OCI-LY3 (cell line): ENCODE results near the gene CCDC12.

ENCODE experiments used
- EZH2phosphoT487 ChIP-seq: fragments of 200-600 bp; shearing (Covaris generic); IDR thresholded peaks from 2 replicates; pipeline ENCODE4 v1.6.1; 2018; ENCODE audit warnings: antibody characterized with exemption, mixed run types, low read depth
- TF ChIP-seq, protein P1 (sequence below): fragments of 200-600, 300-600 bp; sonication (generic); IDR thresholded peaks from 2 replicates; pipeline ENCODE4 v1.5.1; 2014; ENCODE audit warnings: antibody characterized with exemption, low read length, low read depth

DNA sequence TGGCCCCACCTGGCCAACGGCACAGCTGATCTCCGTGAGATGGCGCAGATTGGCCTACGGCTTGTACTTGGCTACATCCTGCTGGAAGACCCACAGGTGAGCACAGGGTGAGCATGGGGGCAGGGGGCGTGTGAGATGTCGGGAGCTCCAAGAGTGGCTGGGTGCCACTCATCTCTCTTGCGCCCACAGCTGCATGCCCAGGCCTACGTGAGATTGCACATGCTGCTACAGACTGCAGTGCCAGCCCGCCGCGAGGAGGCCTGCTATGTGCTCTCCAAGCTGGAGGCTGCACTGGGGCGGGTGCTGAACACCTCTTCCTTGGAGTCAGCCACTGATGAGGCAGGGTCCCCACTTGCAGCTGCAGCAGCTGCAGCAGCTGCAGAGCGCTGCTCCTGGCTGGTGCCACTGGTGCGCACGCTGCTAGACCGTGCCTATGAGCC lies 25.2 kb upstream of the CCDC12 start:
- TF ChIP-seq, protein P1, sequence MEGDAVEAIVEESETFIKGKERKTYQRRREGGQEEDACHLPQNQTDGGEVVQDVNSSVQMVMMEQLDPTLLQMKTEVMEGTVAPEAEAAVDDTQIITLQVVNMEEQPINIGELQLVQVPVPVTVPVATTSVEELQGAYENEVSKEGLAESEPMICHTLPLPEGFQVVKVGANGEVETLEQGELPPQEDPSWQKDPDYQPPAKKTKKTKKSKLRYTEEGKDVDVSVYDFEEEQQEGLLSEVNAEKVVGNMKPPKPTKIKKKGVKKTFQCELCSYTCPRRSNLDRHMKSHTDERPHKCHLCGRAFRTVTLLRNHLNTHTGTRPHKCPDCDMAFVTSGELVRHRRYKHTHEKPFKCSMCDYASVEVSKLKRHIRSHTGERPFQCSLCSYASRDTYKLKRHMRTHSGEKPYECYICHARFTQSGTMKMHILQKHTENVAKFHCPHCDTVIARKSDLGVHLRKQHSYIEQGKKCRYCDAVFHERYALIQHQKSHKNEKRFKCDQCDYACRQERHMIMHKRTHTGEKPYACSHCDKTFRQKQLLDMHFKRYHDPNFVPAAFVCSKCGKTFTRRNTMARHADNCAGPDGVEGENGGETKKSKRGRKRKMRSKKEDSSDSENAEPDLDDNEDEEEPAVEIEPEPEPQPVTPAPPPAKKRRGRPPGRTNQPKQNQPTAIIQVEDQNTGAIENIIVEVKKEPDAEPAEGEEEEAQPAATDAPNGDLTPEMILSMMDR = no peak
- TF ChIP-seq EZH2phosphoT487 = no peak
